HG02763 (cell line): ENCODE results near the gene CARD11.
A peak's percentile ranks its signal among the peaks of the same experiment; 100 is the strongest.

ENCODE experiments used
- ATAC-seq: cut with Tn5 transposase; IDR thresholded peaks from one replicate; pipeline ENCODE4 v1.9.1; 2021; ENCODE audit warnings: mild to moderate bottlenecking, moderate library complexity; ENCODE audit not compliant: unreplicated experiment

The CARD11 gene

GRCh38 chr7:2912684-2913439 lies 130.8 kb downstream of the CARD11 start:
- ATAC-seq = no peak

GRCh38 chr7:2911466-2911865 lies 132.2 kb downstream of the CARD11 start:
- ATAC-seq = no peak

GRCh38 chr7:2909471-2910039 lies 134.1 kb downstream of the CARD11 start:
- no peak for ATAC-seq

- ATAC-seq = no peak
These were observed 134.6 kb downstream of the CARD11 start for GRCh38 chr7:2909043-2909442.

DNA sequence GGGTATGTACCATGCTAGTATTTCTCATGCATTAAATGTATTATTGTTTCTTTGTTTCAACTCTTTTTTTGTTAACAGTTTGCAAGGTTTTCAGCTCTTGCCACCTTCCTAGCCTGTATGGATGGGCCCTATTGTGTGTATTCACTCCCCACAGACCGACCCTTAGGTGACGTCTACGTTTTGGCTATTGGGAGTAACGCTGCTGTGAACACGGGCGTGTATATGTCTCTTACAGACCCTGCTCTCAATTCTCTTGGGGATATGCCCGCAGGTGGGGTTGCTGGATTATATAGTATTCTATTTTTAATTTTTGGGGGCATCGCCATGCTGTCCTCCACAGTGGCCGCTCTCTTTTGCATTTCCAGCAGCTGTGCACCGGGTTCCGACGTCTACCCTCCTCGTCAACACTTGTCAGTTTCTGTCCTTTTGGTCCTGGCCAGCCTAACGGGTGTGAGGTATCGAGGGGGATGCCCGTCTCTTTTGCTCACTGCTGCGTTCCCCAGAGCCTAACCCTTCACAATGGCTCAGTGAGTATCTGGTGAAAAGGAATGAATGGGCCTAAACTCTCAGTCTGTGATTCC lies 135.5 kb downstream of the CARD11 start:
- no peak for ATAC-seq

DNA sequence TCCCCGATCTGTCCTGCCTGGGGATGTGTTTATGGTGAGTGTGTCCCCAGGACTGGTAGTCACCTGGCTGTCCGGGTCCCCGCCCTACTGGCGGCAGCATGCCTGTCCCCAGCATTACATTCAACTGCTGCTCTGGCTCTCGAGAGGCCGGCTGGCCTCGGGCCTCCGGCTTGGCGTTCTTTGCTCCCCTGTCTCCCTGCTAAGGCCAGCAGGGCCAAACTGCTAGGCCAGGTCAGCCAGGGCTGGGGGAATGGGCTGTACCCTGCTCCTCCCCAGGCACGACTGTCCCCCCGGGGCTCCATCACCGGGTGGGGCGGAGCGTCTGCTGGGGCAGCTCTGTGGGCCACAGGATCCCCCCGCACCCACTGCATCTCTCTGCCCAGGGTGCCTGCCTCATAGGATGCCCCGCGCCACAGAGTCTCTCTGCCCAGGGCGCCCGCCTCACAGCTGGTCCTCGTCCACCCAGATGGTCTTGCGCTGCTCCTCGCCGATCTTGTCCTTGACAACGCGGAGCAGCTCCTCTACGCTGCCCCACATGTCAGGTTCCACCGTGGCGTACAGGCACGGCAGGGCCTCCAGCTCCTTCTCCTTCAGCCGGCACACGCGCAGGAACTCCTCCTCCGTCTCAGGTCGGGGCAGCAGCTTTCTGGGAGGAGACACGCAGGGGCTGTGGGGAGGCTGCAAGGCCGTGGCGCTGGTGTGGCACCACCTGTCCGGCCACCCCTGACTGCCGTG lies 137.3 kb downstream of the CARD11 start:
- ATAC-seq = no peak

- ATAC-seq = no peak
These were observed 138.2 kb downstream of the CARD11 start for GRCh38 chr7:2905500-2905899.

DNA sequence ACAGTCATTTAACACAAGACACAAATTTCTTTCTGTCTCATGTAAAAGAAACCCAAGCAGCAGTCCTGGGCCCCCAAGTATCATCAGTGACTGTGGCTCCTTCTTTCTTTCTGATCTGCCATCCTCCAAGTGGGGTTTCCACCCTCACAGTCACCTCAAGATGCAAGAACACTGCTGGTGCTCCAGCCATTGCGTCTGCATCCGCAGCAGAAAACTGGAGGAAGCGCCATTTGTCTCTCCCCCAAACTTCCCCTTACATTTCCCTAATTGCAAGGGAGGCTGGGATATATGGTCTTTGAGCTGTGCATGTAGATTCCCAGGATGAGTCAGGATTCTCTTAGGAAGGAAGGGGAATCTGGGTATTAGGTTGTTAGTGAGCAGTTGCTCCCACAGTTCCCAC lies 138.6 kb downstream of the CARD11 start:
- ATAC-seq = no peak

DNA sequence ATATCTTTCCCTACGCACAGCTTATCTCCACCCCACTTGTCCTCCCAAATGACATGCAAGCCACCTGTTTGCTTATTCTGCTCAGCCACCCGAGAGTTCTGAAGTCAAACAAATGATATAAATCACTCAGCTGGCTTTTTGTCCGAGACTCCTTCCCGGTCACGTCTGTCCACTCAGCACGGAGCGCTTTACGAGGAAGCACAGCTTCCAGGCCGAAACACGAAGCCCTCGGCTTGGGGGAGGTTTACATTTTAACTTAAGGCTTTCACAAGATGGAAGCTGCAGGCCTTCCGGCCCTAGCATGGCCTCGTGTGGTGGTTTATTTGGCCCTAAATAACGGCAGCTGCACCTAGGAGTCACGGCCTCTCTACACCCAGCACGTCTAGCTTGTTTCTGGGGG lies 139.5 kb downstream of the CARD11 start:
- no peak for ATAC-seq

DNA sequence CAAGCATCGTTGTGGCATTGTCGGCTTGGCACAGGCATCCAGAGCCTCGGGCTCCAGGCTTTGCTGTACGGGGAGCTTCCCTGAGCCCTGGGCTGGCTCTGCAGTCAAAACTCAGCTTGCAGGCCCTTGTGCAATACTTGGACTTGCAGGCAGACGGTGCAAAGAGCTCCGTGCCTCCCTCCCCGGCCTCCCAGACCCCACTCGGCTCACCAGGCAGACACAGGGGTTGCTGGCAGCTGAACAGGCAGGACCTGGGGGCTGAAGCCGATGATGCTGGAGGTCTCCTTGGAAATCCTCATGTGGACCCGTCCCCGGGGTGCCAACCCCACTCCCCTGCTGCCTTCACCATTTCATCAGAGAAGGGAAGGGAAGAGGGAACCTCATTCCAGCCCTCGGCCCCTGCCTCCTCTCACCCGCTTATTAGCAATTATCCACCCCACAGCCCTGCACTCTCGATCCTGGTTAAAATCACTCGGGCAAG lies 139.9 kb downstream of the CARD11 start:
- no peak for ATAC-seq

DNA sequence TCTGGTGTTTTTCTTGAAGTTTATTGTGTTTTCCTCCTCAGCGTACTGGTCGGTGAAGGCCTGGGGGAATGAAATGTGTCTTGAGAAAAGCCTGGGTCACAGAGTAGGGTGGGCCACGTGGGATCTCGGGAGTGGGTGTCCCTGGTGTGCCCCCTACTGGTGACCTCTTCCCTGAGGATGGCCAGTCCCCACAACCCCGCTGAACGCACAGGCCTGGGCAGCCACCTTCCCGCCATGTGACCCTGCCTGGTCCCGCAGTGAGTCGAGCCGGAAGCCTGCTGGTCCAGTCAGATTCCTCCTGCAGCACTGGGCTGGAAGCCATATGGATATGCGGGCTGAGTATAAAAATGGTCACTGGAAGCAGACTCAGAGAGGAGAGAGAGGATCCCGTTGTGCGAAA lies 146.6 kb downstream of the CARD11 start:
- ATAC-seq = no peak

GRCh38 chr7:2896131-2896530 lies 147.5 kb downstream of the CARD11 start:
- no peak for ATAC-seq

GRCh38 chr7:2894118-2894940 lies 149.3 kb downstream of the CARD11 start:
- peak; percentile 80 for ATAC-seq

GRCh38 chr7:2893411-2893861 lies 150.2 kb downstream of the CARD11 start:
- ATAC-seq = no peak

GRCh38 chr7:2892549-2892948 lies 151.1 kb downstream of the CARD11 start:
- no peak for ATAC-seq

DNA sequence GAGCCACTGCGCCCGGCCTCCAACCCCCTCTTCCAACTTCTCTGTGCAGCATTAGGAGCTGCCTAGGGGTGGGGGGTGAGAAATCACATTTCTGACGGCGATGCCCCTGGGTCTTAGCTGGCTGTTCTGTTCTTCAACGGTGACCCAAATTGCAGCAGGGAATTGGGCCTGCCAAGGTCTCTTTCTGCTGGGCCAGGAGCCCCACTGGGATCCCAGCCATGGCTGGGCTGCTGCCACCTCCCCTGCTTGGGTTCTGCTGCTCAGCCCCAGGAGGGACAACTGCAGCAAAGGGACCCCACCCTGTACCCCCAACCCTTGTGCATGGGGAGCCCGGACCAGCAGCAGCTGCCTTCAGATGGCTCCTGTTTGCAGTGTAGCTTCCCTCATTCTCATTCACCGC lies 155.9 kb downstream of the CARD11 start:
- ATAC-seq = no peak

DNA sequence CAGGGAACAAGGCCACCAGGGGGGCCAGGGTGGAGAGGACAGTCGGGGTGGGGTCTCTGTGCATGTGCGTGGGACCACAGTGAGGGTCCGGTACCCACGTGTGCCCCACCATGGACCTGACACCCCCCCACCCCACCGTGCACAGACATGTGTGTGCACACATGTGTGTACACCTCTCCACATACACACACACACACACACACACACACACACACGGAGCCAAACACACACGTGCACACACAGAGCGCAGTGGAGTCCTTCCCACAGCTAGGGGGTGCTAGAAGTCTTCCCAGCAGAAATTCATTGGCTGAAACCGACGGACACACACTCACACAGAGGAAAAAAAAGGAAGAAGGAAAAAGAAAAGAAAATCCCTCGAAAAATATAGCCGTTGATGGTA lies 156.8 kb downstream of the CARD11 start:
- ATAC-seq = no peak

DNA sequence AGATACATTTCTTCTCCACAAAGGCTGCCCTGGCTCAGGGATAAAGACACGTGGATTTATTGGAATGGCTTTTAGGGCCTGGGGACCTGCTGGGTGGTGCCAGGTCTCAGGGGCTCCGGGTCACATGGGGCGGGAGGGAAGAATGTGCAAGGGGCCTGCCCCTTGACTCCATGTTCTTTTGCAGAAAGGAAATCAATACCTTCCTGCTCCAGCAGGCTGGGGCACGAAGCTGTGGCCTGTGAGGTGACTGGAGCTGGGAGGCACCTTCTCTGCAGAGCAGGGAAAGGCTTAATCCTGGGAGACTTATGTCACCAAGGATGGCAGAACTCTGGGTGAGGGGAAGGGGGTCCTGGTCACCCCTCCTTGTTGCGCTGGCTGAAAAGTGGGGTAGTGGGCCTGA lies 157.3 kb downstream of the CARD11 start:
- no peak for ATAC-seq

DNA sequence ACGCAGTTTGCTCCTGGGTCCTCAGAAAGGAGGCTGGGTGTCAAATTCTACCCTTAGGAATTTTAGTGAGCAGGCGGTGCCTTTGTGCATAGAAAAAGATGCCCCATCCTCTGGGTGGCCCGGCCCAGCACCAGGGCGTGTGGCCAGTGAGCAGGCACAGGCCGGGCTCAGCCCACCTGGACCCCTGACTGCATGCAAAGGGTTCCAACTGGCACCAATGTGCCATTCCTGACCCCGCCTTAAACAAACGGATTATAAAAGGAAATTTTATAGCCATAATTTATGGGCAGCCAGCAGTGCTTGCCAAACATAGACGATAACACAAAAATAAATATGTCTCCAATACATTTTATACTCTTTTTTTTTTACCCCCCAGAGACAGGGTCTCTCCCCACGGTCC lies 159.5 kb downstream of the CARD11 start:
- no peak for ATAC-seq

GRCh38 chr7:2883101-2883500 lies 160.6 kb downstream of the CARD11 start:
- ATAC-seq = no peak

DNA sequence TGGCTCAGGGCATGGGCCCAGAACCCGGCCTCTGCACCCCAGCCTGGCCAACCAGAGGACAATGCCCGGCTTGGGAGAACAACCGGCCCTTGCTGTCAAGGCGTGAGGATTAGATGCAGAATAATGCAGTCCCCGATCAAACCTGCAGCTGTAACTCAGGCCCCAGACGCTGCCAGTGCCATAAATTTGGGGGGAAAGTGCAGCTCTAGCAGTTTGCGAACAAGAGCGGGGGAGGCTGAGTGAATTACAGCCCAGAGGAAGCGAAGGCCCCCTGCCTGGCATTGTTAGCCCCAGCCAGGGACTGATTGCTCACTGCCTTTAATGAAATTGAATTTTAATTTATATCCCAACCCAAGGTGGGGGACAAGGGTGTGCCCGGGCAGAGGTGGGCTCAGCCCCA lies 161.6 kb downstream of the CARD11 start:
- no peak for ATAC-seq
